Colon (tissue), 2 donors: ENCODE results near the gene TMEM221.

Experiments used
- FAIRE-seq: peaks from 2 replicates; lab custom pipeline; 2012; peaks lifted over from hg19 to GRCh38; lab: Jason Lieb, UNC
- donor health status: control.
- donor health status: control.

Gene TMEM221

DNA sequence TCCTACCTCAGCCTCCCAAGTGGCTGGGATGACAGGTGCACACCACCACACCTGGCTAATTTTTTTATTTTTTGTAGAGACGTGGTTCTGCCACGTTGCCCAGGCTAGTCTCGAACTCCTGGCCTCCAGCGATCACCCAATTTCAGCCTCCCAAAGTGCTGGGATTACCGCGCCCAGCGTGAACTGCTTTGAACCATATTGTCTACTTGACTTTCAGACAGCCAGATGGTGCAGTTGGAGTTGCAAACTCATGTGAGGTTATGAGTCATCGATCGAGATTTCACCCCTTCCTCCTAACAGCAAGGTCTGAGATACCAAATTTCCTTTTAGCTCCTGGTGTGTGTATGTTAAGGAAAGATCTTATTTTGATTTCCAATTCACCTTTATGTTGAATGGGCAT is 24.6 kb upstream of the TMEM221 start:
- FAIRE-seq, result no peak

DNA sequence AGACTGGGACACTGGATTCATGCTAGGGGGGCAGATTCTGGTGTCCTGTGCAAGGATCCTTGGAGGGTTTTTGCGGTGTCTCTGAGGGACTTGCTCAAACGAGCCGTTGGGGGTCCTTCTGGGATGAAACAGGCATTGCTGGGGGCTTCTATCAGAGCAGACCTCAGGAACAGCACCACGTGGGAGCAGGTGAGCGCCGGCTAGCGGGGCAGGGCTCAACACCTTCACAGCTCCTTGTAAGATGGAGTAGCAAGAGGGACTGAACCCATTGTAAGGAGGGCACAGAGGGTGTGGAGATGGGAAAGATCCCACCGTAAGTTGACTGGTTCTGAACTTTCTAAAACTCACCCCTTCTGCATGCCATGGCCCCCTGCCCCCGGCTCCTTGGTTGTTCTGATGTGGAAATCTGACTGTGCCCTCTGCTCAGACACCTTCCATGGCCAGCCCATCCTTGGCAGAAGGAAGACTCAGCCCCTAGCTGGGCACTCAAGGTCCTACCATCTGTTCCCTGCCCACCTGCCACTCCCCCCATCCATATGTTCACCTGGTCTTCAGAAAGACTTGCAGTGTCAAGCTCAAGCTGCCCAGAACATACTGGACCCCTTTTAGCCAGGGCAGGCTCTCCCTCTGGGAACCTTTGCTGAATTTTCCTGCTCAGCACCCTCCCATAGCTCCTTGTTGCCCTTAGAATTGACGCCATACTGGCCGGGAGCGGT is 23.1 kb upstream of the TMEM221 start:
- no peak for FAIRE-seq

DNA sequence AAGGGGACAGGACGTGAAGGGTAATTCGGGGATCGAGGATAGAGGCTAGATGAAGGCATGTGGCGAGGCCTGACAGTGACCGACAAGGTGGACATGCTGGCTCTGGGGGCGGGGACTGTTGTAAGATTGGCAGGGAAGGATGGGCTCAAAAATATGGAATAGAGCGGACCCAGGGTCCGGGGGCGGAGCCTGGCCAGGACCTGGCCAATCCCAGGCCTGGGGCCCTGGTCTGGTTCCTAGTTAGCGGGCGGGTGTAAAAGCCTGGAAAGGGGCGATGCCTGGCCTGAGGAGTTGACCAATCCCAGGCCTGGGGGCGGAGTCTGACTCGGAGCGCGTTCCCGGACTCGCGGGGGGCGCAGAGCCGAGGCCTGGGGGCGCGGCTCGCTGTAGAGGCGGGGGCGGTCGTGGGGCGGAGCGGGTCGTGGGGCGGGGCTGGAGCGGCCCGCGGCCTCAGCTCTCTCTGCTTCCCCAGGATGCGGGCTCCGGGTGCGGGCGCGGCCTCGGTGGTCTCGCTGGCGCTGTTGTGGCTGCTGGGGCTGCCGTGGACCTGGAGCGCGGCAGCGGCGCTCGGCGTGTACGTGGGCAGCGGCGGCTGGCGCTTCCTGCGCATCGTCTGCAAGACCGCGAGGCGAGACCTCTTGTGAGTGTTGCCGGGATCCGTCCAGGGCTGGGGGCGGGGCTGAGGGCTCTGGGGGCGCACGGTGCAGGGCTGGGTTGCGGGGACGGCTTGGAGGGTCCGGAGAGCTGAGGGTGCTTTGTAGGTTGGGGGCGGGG is 21.8 kb upstream of the TMEM221 start, which contains the start of gene SLC27A1:
SLC27A1 (plus strand) TSS at position 457 of the 774 bp plus-strand sequence; CDS start at position 474, 17 bp downstream.
- FAIRE-seq, result no peak

DNA sequence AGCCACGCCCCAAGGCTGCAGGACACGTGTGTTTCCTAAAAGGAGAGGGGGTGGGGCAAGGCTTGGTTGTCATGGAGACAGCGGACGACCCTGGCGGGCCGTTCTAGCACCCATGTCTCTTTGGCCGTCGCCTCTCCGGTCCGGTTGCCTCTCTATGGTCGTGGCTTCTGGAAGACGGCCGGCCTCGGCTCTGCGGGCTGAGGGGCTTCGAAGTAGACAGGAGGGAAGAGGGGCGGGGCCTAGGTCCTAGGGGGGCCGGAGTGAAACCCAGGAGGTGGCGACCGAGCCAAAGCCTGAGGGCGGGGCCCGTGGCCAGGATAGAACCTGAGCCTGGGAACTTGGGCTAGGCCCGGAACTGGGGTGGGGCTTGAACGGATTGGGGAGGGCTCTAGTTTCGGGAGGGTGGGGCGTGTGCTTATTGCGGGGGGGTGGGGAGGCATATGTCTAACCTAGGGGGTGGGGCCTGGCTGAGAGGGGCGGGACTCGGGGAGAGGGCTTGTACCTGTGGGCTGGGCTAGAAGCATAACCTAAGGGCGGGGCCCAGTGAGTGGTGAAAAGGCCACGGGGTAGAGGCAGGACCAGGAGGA is 21.1 kb upstream of the TMEM221 start:
- no peak for FAIRE-seq

DNA sequence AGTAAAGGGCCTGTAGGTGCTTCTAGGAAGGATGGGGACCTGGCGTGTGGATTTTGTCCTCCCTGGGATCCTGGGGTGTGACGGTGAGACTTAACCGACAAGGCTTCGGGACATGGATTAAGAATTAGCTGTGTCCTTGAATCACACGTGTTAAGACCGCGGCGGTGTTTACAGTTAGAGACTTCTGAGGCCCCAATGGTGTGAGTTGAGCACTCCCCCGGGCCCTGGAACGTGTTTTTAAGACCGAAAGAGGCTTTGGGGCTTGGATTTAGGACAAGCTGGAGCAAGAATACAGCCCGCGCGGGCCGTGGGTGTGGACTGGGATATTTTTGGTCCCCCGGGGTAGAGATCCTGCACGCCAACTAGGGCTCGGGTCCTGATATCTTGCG is 20.6 kb upstream of the TMEM221 start:
- FAIRE-seq, result no peak

DNA sequence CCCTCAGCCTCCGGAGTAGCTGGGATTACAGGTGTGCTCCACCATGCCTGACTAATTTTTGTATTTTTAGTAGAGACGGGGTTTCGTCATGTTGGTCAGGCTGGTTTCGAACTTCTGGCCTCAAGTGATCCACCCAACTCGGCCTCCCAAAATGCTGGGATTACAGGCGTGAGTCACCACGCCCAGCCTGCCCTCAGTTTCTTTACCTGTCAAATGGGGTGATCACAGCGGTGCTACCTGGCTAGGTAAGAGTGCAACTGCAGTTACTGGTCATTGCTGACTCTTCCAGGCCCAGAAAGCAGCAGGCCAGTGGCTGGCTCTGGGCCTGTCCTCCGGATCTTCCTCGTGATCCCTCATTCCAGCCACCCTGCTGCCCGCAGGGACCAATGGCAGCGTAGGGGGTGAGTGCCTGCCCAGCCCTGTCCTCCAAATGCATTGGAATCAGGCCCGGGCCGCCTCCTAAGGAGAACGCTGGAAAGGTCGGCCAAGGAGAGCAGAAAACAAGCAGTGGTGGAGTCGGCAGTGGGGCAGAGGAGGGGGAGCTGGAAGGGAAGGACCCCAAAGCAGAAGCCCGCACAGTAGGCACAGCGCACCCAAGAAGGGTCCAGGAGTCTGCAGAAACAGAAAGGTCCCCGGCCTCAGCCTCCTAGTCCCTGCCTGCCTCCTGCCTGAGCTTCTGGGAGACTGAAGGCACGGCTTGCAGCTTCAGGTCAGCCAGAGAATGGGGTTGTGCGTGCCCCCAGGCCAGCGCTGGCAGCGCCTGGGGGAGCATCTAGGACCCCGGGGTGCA is 20.0 kb upstream of the TMEM221 start:
- FAIRE-seq, result no peak

DNA sequence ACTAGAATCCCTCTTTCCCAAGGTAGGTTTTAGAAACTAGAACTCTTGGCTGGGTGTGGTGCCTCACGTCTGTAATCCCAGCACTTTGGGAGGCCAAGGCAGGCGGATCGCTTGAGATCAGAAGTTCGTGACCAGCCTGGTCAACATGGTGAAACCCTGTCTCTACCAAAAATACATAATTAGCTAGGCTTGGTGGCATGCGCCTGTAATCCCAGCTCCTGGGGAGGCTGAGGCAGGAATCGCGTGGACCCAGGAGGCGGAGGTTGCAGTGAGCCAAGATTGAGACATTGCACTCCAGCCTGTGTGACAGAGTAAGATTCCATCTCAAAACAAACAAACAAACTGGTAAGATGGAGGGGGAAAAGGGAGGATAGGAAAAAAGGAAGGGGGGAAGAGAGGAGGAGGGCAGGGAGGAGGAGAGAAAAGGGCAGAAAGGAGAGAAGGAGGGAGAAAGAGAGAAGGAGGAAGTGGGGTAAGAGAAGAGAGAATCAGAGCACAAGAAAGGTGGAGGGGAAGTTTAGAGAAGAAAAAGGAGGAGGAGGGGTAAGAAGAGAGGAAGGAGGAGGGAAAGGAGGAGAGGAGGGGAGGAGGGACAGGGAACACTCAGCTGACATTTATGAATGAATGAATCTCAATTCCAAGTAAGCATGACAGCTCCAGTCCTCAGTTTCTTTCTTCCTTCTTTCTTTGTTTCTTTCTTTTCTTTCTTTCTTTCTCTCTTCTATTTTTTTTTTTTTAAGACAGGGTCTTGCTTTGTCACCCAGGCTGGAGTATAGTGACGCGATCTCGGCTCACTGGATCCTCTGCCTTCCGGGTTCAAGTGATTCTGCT is 19.2 kb upstream of the TMEM221 start:
- FAIRE-seq, result no peak

DNA sequence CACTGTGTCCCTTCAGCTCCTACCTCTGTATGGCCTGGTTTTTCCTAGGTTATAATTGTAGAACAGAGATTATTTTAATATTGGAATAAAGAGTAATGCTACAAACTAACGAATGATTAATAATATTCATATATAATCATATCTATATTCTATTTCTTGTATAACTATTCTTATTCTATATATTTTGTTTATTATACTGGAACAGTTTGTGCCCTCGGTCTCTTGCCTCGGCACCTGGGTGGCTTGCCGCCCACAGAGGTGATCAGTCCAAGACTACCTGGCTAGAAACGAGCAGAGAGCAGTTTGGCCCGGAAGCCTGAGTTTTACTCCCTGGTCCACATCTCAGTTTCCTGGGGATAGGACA is 18.0 kb upstream of the TMEM221 start:
- no peak for FAIRE-seq

DNA sequence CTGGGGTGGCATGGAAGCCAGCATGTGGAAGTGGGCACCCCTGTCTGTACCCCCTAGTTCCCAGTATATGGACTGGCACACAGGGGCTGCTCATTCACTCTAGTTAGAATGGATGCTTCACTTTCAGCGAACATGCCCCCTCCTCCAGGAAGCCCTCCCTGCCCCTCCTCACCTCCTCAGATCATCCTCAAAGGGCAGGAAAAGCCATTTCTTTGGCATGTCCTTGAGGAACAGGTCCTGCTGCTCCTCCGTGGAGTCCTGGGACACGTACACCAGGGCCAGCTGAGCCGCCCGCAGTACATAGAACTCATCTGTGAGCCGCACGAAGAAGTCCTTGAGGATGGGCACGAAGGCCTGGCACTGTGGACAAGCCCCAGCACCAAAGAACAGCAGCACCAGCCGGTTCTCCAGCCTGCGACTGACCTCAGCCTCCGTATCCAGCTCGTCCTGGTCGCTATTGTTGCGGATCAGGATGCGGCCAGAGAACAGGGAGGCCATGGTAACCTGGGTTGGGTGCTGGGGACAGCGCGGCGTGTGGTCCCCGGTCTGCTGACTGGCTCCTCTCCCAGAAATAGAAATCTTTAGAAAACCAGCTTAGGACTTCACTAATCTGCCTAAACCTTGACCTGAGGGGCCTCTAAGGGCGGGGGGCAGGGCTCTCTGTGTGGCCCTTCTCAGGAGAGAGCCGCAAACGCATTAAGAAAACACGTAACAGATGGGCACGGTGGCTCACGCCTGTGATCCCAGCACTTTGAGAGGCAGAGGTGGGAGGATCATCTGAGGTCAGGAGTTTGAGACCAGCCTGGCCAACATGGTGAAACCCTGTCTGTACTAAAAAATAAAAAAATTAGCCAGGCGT is 12.1 kb upstream of the TMEM221 start, which contains the start of gene NXNL1:
NXNL1 (minus strand) TSS at position 555 of the 859 bp plus-strand sequence; CDS start at position 498, 57 bp downstream.
- FAIRE-seq, result no peak

DNA sequence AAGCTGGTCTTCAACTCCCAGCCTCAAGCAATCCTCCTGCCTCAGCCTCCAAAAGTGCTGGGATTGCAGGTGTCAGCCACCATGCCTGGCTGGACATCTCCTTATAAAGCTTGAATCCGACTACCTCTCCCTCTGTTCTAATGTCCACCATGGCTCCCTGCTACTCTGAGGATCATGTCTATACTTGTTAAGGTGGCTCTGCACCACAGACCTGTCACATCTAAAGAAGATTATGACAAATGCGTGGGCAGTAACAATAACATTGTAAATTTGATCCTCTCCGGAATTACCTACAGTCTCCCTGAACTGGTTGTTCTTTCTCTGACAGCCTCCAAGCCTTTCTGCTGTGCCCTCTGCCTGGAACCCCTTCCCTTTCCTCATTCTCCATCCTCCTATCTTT is 10.5 kb upstream of the TMEM221 start:
- FAIRE-seq, result no peak

DNA sequence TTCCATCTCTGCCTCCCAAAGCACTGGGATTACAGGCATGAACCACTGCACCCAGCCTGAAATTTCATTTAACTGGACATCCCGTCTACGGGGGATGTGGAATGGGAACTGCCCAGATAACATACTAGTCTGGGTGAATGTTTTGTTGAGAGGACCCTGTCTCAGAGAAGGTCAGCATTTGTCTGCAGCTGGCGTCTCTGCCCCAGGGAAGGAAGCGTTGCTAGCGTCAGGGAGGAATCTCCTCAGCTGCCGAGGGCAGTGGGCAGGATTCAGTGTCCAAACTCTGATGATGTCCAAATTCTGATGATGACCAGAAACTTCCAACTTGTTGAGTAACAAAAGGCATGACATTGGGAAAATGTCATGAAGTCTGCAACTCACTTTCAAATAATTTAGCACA is 9.1 kb upstream of the TMEM221 start:
- FAIRE-seq, result no peak

DNA sequence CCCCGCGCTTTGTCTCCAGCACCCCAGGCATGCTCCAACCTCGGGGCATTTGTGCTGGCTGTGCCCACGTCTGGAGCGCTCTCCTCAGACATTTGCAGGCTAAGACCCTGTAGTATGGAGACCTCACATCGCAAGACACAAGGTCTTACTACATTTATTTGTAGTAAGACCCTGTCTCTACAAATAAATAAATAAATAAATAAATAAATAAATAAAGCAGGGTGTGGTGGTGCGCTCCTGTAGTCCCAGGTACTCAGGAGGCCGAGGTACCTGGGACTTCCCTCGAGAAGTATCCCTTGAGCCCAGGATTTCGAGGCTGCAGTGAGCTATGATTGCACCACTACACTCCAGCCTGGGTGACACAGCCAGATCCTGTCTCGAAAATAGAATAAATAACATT is 7.7 kb upstream of the TMEM221 start:
- FAIRE-seq, result no peak

DNA sequence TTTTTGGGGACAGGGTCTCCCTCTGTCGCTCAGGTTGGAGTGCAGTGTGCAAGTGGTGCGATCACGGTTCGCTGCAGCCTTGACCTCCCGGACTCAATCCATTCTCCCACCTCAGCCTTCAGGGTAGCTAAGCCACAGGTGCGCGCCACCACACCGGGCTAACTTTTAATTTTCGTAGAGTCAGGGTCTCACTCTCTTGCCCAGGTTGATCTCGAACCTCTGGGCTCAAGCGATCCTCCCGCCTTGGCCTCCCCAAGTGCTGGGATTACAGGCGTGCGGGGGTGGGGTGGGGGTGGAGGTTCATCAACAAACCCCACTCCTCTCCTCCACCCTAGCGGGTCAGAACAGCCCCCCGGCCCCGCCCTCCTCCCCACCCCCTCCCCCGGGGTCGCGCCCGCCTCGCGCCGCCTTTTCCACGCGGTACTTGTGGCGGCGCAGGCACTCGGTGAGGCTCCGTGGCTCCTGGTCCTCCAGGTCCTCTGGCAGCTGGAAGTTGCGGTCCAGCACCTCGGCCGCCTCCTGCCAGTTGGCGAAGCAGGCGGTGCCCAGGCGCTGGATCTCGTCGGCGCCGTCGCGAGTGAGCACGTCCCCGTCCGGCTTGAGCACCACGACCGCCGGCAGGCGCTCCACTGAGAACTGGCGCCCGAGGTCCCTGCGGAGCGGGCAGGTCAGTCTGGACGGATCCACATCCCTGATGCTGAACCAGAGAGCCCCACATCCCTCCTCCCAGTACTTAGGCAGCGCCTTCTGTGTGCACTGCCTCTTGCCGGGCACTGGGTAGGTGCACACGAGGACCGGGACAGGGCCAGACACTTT is 7.0 kb upstream of the TMEM221 start:
- no peak for FAIRE-seq

DNA sequence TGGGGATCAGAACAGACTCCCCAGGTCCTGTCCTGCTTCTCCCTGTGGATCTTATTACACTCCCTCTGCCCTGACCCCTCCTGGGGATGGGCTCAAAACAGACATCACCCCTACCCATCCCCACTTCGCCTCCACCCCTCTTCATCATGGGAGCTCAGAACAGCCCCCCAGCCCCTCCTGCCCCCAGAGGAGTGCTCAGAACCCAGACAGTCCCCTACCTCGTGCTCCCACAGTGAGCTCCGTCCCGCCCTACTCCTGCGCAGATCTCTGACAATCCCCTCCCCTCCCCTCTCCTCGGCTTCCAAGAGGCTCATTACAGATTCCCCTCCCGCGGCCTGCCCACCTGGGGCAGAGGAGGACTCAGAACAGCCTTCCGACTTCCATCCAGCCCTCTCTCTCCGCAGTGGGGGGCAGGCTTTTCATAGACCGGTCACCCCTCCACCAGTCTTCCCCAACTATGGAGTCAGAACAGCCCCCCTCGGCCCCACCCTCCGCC is 6.2 kb upstream of the TMEM221 start:
- no peak for FAIRE-seq

DNA sequence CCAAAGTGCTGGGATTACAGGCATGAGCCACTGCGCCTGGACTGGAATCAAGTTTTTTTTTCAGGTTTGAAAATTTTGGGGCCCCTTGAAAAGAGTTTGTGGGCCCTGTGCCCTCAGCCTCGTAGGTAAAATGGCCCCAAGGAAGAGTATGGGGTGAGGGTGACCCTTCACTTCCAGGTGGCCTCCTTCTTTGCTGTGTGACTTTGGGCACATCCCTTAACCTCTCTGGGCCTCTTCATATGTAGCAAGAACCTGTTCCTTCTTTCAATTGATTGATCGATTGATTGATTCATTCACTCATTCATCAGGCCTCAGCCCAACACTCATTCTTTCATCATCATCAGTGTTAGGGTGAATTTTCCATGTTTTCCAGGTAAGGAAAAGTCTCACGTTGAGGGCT is 3.4 kb upstream of the TMEM221 start:
- no peak for FAIRE-seq

DNA sequence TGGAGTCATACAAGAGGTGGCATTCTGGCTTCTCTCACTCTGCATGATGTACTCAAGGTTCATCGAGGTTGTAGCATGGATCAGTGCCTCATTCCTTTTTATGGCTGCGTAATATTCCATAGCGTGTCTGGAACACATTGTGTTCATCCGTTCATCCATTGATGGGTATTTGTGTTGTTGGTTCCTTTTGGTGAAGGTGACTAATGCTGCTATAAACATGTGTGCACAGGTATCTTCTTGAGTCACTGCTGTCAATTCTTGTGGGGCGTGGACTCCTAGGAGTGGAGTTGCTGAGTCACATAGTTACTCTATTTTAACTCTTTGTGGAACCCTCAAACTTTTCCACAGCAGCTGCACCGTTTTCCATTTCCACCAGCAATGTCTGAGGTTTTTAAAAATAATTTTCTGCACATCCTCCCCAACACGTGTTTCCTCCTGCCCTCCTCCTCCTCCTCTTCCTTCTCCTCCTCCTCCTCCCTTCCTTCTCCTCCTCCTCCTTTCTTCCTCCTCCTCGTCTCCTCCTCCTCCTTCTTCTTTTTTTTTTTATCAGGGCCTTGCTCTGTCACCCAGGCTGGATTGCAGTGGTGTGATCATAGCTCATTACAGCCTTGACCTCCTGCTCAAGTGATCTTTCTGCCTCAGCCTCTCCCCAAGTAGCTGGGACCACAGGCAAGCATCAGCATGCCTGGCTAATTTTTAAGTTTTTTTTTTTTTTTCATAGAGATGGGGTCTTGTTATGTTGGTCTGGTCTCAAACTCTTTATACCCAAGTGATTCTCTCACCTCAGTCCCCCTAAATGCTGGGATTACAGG is 2.0 kb upstream of the TMEM221 start:
- FAIRE-seq, result no peak

DNA sequence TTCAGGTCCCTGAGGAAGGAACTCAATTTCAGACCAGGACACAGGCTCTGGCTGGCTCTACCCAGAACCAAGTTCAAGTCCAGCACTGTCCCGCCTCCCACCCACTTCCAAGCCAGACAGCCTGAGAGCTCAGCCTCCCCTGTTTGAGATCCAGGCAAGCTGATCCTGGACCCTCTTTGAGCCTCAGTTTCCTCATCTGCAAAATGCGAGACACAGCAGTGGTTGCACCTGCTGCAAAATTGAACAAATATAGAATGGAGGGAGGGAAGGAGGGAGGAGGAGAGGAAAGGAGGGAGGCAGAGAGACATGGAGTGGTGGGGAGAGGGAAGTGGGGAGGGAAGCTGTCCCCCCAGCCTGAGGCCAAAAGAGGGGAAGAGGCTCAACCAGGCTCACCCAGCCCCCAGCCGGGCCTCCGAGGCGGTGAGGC is 751 bp downstream of the TMEM221 start:
- FAIRE-seq, result no peak

DNA sequence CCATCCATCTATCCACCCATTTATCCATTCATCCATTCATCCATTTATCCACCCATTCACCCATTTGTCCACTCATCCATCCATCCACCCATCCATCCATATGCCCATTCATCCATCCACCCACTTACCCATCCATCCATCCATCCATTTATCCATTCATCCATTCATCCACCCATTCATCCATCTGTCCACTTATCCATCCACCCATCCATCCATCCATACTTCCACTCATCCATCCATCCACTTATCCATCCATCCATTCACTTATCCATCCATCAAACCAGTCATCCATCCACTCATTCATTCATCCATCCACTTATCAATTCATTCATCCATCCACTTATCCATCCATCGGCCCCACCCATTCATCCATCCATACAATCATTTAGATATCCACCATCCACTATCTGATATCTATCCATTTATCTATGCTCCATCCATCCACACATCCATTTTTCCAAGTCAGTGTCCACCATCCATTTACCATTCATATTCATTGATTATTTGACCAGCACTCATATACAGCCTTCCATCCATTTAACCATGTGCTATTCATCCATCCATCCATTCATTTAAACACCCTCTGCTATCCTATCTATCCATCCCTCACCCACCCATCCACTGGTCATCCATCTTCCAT is 2.8 kb downstream of the TMEM221 start:
- no peak for FAIRE-seq
